AG09309 (cell line): Measurements from ENCODE around the gene OTOGL.
"Not testable (repeated sequence)": the region's sequence is repeated elsewhere in the genome, so short reads cannot be mapped to it uniquely, and the experiment has no call there.

Source experiments
- DNase-seq: peaks from one replicate; pipeline ENCODE4 v3.0.0-alpha.2; 2010; ENCODE audit warnings: low read depth
- H3K4me3 ChIP-seq: 2 replicates; pipeline ENCODE4 v1.5.1; 2011; ENCODE audit warnings: mild to moderate bottlenecking, low read depth, low read length, moderate library complexity; ENCODE audit not compliant: control insufficient read depth
- TF ChIP-seq, protein P1 (sequence below): IDR thresholded peaks from 2 replicates; pipeline ENCODE4 v1.5.1; 2011; ENCODE audit warnings: mild to moderate bottlenecking, low read depth, low read length, inconsistent platforms; ENCODE audit not compliant: insufficient read depth, control insufficient read depth; ENCODE audit errors: missing control alignments

OTOGL gene

DNA sequence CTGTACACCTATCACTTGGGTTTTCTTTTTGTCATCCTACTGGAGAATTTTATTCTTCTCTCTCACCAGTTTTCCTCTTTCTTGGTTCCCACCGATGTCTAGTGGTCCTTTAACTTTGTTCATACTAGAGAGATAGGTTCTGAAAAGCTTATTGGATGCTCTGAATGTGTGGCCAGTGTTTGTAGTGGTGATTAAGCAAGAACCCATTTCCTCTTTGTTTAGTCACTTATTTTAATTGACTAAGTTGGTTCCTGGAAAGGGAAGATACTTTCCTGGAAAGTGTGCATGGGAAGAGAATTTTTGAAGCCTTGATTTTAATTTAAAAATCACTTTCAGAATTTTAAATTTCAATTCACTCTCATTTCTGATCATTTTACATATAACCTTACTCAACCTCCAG, 127.2 kb downstream of the OTOGL start:
- DNase-seq, result peak; percentile 33
- TF ChIP-seq, protein P1, sequence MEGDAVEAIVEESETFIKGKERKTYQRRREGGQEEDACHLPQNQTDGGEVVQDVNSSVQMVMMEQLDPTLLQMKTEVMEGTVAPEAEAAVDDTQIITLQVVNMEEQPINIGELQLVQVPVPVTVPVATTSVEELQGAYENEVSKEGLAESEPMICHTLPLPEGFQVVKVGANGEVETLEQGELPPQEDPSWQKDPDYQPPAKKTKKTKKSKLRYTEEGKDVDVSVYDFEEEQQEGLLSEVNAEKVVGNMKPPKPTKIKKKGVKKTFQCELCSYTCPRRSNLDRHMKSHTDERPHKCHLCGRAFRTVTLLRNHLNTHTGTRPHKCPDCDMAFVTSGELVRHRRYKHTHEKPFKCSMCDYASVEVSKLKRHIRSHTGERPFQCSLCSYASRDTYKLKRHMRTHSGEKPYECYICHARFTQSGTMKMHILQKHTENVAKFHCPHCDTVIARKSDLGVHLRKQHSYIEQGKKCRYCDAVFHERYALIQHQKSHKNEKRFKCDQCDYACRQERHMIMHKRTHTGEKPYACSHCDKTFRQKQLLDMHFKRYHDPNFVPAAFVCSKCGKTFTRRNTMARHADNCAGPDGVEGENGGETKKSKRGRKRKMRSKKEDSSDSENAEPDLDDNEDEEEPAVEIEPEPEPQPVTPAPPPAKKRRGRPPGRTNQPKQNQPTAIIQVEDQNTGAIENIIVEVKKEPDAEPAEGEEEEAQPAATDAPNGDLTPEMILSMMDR, result no peak
- no peak overlapping the region for H3K4me3 ChIP-seq

DNA sequence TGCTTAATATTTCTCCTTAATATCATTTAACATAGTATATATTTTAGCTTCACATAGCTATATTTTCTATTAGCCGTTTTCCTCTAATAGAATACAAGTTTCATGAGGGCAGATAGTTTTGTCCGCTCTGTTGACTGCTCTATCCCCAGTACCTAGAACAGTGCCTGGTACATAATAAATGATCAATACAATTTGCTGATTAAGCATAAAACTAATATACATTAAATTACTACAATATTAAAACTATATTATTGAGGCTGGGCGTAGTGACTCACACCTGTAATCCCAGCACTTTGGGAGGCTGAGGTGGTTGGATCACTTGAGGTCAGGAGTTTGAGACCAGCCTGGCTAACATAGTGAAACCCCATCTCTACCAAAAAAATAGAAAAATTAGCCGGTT, 128.6 kb downstream of the OTOGL start:
- not testable (repeated sequence) for DNase-seq, H3K4me3 ChIP-seq

- no peak for DNase-seq
- TF ChIP-seq, protein P1, result no peak
- H3K4me3 ChIP-seq, result no peak overlapping the region
Measured at GRCh38 chr12:80230068-80230467, 130.7 kb downstream of the OTOGL start.

DNA sequence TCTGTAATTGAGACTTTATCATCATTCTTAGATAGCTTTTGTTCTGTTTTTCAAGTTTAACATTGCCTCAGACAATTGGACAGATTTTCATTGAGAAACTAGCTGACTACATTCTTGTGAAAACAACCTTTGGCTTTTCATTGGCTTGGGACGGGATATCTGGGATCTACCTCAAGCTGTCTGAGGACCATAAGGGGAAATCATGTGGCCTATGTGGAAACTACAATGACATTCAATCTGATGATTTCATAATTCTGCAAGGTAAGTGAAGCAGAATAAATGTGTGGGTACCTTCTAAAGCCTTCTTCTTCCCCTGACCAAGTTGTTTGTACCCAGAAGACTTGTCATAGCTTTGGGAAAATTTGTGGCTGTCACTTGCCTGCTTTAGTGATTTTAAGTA, 133.5 kb downstream of the OTOGL start:
- H3K4me3 ChIP-seq, result no peak overlapping the region
- no peak for DNase-seq
- TF ChIP-seq, protein P1, result no peak

GRCh38 chr12:80233926-80234325, 134.6 kb downstream of the OTOGL start:
- DNase-seq, result no peak
- TF ChIP-seq, protein P1, result no peak
- H3K4me3 ChIP-seq, result no peak overlapping the region

DNA sequence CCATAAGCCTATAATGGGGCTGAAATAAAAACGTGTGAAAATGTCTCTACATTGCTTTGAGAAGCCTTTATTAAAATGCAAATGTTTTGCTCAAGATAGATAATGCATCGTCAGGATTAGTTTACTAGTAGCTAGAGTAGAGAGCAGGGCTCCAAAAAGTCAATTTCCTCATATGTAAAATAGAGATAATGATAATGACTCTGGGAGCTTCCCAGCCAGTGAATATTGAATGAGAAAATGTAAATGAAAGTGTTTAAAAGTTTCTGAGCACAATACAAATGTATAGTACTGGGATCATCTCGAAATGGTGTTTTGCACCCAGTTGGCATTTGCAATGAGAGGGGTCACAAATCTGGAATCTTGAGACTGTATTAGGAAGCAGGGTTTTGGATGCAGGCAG, 135.3 kb downstream of the OTOGL start:
- no peak for DNase-seq
- TF ChIP-seq, protein P1, result no peak
- no peak overlapping the region for H3K4me3 ChIP-seq

DNA sequence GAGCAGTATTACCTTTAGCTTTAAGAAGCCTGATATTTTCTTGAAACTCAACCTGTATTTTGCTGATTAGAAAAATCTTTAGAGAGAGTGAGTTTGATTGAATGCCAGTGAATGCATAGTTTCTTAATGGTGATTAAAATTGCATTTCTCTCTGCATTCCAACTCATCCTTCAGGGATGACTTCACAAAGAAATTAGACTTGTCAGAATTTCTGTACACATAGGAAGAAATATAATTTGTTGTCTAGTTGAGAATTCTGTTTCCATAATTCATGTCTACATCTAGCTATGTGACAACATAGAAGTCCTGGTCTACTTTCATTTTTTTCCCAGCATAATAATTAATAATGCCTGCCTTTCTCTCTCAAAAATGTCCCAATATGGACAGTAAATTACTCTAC, 136.6 kb downstream of the OTOGL start:
- no peak for DNase-seq
- TF ChIP-seq, protein P1, result no peak
- H3K4me3 ChIP-seq, result no peak overlapping the region

GRCh38 chr12:80239867-80240266, 140.5 kb downstream of the OTOGL start:
- no peak for DNase-seq
- no peak overlapping the region for H3K4me3 ChIP-seq
- TF ChIP-seq, protein P1, result no peak
